Natural killer cell (primary cell): ENCODE measurements around the gene CNPY2. TPM values are rescaled to one million over a fixed set of nuclear protein-coding genes. Genes with fewer than 3 reads are reported as not detected.

Experiments used
- ATAC-seq, 3 donors: fragments of 150-1000 bp in 2 of 3; fragments of 200-7000 bp in 1 of 3; cut with Tn5 transposase; 1 replicate in 1 of 3; 2 replicates in 2 of 3; pipeline ENCODE4 v1.10.0; 2021; ENCODE audit warnings: mild to moderate bottlenecking in 2 of 3, moderate library complexity in 2 of 3
- DNase-seq, 2 donors: peaks; one replicate each; pipeline versions ENCODE4 v3.0.0 to v3.0.0-alpha.2; 2013 to 2021; ENCODE audit warnings: mixed read lengths in 1 of 2
- H3K27ac ChIP-seq: one replicate; pipeline ENCODE4 v1.5.1; 2013; ENCODE audit warnings: mild to moderate bottlenecking, low read length
- H3K27me3 ChIP-seq: one replicate; pipeline ENCODE4 v1.6.1; 2013; ENCODE audit warnings: low read length; ENCODE audit not compliant: control insufficient read depth, insufficient read depth
- H3K36me3 ChIP-seq: one replicate; pipeline ENCODE4 v1.6.1; 2013; ENCODE audit warnings: low read length; ENCODE audit not compliant: control insufficient read depth, insufficient read depth
- H3K4me1 ChIP-seq: one replicate; pipeline ENCODE4 v1.6.1; 2013; ENCODE audit warnings: low read length; ENCODE audit not compliant: control insufficient read depth, insufficient read depth
- H3K4me3 ChIP-seq: one replicate; pipeline ENCODE4 v1.5.1; 2013; ENCODE audit warnings: low read length
- H3K9me3 ChIP-seq: one replicate; pipeline ENCODE4 v1.6.1; 2013; ENCODE audit warnings: low read length; ENCODE audit not compliant: control insufficient read depth, insufficient read depth
- H3K27ac Mint-ChIP-seq, 2 donors: one replicate each; pipeline ENCODE4 v1.8.0; 2022; ENCODE audit warnings: mild to moderate bottlenecking in 2 of 2, mixed read lengths in 2 of 2, moderate library complexity in 1 of 2
- H3K27me3 Mint-ChIP-seq, 2 donors: one replicate each; pipeline ENCODE4 v1.8.0; 2022; ENCODE audit warnings: low read depth in 2 of 2, mixed read lengths in 2 of 2
- H3K36me3 Mint-ChIP-seq: one replicate; pipeline ENCODE4 v1.8.0; 2022; ENCODE audit warnings: mixed read lengths
- H3K4me1 Mint-ChIP-seq, 2 donors: one replicate each; pipeline ENCODE4 v1.8.0; 2022; ENCODE audit warnings: mixed read lengths in 2 of 2
- H3K4me3 Mint-ChIP-seq: one replicate; pipeline ENCODE4 v1.8.0; 2022; ENCODE audit warnings: mild to moderate bottlenecking, moderate library complexity, mixed read lengths
- H3K9me3 Mint-ChIP-seq, 2 donors: one replicate each; pipeline ENCODE4 v1.8.0; 2022; ENCODE audit warnings: mixed read lengths in 2 of 2
- CTCF ChIP-seq: fragments of 200-600 bp; IDR thresholded peaks from one replicate; pipeline ENCODE4 v1.8.0; 2022; ENCODE audit warnings: antibody characterized with exemption
- WGBS: methylation state at CpG from one replicate; pipeline ENCODE4 v1.1.7; 2013; ENCODE audit warnings: missing lambda C conversion rate; ENCODE audit not compliant: insufficient coverage; 5-methylcytosine and 5-hydroxymethylcytosine counted together
- intact Hi-C: fragments of 100-400 bp; cut with micrococcal nuclease; formaldehyde crosslinking; loops from one replicate; pipeline ENCODE4 v1.14.2; 2022
- total RNA-seq, 4 donors: library from RNA; stranded (reverse); fragments of 120-200 nt in 1 of 4; gene quantifications; one replicate each; pipeline versions ENCODE4 v1.2.3 to v1.2.4, GENCODE V29; 2013 to 2022

Gene CNPY2
- total RNA-seq, 3 donors from 2014 or later (not counting 1 experiment from before 2014, with no cell fraction given), result 50.4 to 64.3 (median 60.8) TPM

- no peak for TF ChIP-seq CTCF
- Mint-ChIP-seq H3K36me3 (no peaks in the 10 kb centered on the region), H3K27ac (no peak overlapping the region), H3K9me3 (no peaks in the 10 kb centered on the region), H3K27me3 (no peaks in the 10 kb centered on the region), H3K4me3 (no peak overlapping the region), H3K4me1 (no peaks in the 10 kb centered on the region)
- no peak overlapping the region for H3K4me3 ChIP-seq
- H3K27ac ChIP-seq, result no peak overlapping the region
- intact Hi-C loops, result no loop called here
- ATAC-seq (no peak), DNase-seq (no peak)
- no peaks in the 10 kb centered on the region for H3K9me3 ChIP-seq
- no peaks in the 10 kb centered on the region for H3K4me1 ChIP-seq
- WGBS, result 80% methylated on average over 3 of the region's 3 CpGs
- H3K36me3 ChIP-seq, result peaks cover 38% of the 10 kb centered on the region
- H3K27me3 ChIP-seq, result no peaks in the 10 kb centered on the region
These were observed 7.1 kb downstream of the CNPY2 start for GRCh38 chr12:56308714-56309113.

- Mint-ChIP-seq H3K36me3 (no peaks in the 10 kb centered on the region), H3K4me3 (no peak overlapping the region), H3K4me1 (peaks cover under 1% of the 10 kb centered on the region in 2 donors), H3K9me3 (no peaks in the 10 kb centered on the region), H3K27ac (no peak overlapping the region), H3K27me3 (no peaks in the 10 kb centered on the region)
- no peak overlapping the region for H3K27ac ChIP-seq
- no peak for ATAC-seq
- no peak for TF ChIP-seq CTCF
- no peak for DNase-seq
- no peaks in the 10 kb centered on the region for H3K4me1 ChIP-seq
- H3K36me3 ChIP-seq, result peaks cover 38% of the 10 kb centered on the region
- no peaks in the 10 kb centered on the region for H3K9me3 ChIP-seq
- H3K4me3 ChIP-seq, result no peak overlapping the region
- WGBS, result 99% methylated on average over 6 of the region's 7 CpGs
- H3K27me3 ChIP-seq, result no peaks in the 10 kb centered on the region
- intact Hi-C loops, result no loop called here
These were observed 8.4 kb downstream of the CNPY2 start for GRCh38 chr12:56307221-56307965.

DNA sequence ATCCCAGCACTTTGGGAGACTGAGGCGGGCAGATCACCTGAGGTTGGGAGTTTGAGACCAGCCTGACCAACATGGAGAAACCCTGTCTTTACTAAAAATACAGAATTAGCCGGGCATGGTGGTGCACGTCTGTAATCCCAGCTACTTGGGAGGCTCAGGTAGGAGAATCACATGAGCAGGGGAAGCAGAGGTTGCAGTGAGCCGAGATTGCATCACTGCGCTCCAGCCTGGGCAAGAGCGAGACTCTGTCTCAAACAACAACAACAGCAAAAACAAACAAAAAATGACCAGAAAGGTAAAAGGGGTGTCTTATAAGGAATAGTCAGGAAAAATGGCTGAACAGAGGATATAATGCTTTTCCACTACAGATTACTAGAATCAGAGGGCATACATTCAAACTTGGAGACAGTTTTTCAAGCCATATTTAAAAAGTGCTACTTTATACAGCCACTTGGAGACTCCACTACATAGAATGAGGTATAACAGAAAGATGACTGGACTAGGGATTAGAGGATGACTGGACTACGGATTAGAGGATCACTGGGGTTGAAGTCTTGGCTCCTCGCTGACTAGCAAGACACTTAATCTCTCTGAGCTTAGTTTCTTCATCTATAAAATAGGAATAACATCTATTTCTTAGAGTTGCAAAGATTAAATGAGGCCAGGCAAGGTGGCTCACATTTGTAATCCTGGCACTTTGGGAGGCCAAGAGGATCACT, 10.8 kb downstream of the CNPY2 start:
- no peak for TF ChIP-seq CTCF
- WGBS, result 92% methylated on average over 3 of the region's 8 CpGs
- Mint-ChIP-seq H3K9me3 (no peaks in the 10 kb centered on the region), H3K27me3 (no peaks in the 10 kb centered on the region), H3K27ac (peak overlapping the region in 1 of 2 donors; percentile 27), H3K4me1 (peaks cover 19 to 20% of the 10 kb centered on the region in 2 donors), H3K4me3 (no peak overlapping the region), H3K36me3 (no peaks in the 10 kb centered on the region)
- ATAC-seq (no peak), DNase-seq (no peak)
- Histone ChIP-seq H3K27ac (no peak overlapping the region), H3K36me3 (peaks cover 24% of the 10 kb centered on the region), H3K4me3 (no peak overlapping the region), H3K9me3 (no peaks in the 10 kb centered on the region), H3K4me1 (peaks cover 16% of the 10 kb centered on the region), H3K27me3 (no peaks in the 10 kb centered on the region)
- intact Hi-C loops, result no loop called here
